Left lung (tissue), 14 donors: ENCODE measurements around the gene RADX. TPM values are rescaled to one million over a fixed set of nuclear protein-coding genes. Genes with fewer than 3 reads are reported as not detected.

Experiments
- ATAC-seq: fragments of 200-7000 bp; cut with Tn5 transposase; one replicate; pipeline ENCODE4 v1.9.1; 2020; ENCODE audit warnings: moderate library complexity
- DNase-seq, 4 donors: peaks; one replicate each; pipeline ENCODE4 v3.0.0-alpha.2; 2013 to 2020
- H3K27ac ChIP-seq, 2 donors: fragments of 200-600 bp; sonication (generic) in 1 of 2; one replicate each; pipeline versions ENCODE4 v1.5.0 to v1.8.0; 2020 to 2021
- H3K27me3 ChIP-seq, 2 donors: fragments of 200-600 bp; sonication (generic) in 1 of 2; one replicate each; pipeline versions ENCODE4 v1.5.0 to v1.8.0; 2020 to 2021
- H3K36me3 ChIP-seq, 2 donors: fragments of 200-600 bp; sonication (generic) in 1 of 2; one replicate each; pipeline versions ENCODE4 v1.5.0 to v1.8.0; 2020 to 2021
- H3K4me1 ChIP-seq, 2 donors: fragments of 200-600 bp; one replicate each; pipeline ENCODE4 v1.8.0; 2021
- H3K4me3 ChIP-seq, 2 donors: fragments of 200-600 bp; sonication (generic) in 1 of 2; one replicate each; pipeline versions ENCODE4 v1.5.0 to v1.8.0; 2020 to 2021; ENCODE audit warnings: mild to moderate bottlenecking in 1 of 2
- H3K9me3 ChIP-seq, 2 donors: fragments of 200-600 bp; sonication (generic) in 1 of 2; one replicate each; pipeline versions ENCODE4 v1.5.0 to v1.8.0; 2020 to 2021
- CTCF ChIP-seq, 2 donors: fragments of 200-600 bp; sonication (generic) in 1 of 2; IDR thresholded peaks; one replicate each; pipeline versions ENCODE4 v1.5.0 to v1.8.0; 2021; ENCODE audit warnings: antibody characterized with exemption in 2 of 2
- intact Hi-C, 2 donors: fragments of 100-400 bp; cut with DNase I; formaldehyde crosslinking; loops; one replicate each; pipeline versions ENCODE4 v1.11.2 to v1.14.2; 2022
- long read RNA-seq, 12 donors: library from polyadenylated mRNA in 2 of 12; unstranded in 2 of 12; transcript quantifications; one replicate each; pipeline ENCODE4 v2.0.0 and lab custom pipeline, GENCODE V29; 2019 to 2026
- polyA plus RNA-seq, 6 donors: library from polyadenylated mRNA; unstranded; fragments of 120-200 nt; gene quantifications; one replicate each; pipeline ENCODE4 v1.2.1, GENCODE V29; 2013; ENCODE audit not compliant: insufficient read length in 6 of 6
- total RNA-seq, 2 donors: library from RNA; stranded (reverse); fragmentation: NEBNext Ultra II Directional; extraction: Animal tissue kit (Norgen Biotek cat#: 25700); gene quantifications; one replicate each; pipeline ENCODE4 v1.2.1, GENCODE V29; 2021
- donor health status: DM: no; HTN: yes; CAD: no.
- donor health status: DM: no; HTN: no; CAD: no.

The RADX gene
- total RNA-seq (1 to 10 TPM; 3.2 to 4.9 TPM), polyA plus RNA-seq (10 to 100 TPM; 10.5 to 15.5 (median 13.8) TPM)
- long read RNA-seq, donor 1, partial matches to known transcripts = 0 of 1 reads
- long read RNA-seq, donor 1, other reads (novel, unspliced or antisense) = 0 of 1 reads
- long read RNA-seq, donor 2, partial matches to known transcripts = 0 of 1 reads
- long read RNA-seq, donor 2, other reads (novel, unspliced or antisense) = 0 of 1 reads
- long read RNA-seq, donor 3, partial matches to known transcripts = 0 of 2 reads
- long read RNA-seq, donor 3, other reads (novel, unspliced or antisense) = 0 of 2 reads
- long read RNA-seq, donor 4 = 0 reads
- long read RNA-seq, donor 5 = 0 reads
- long read RNA-seq, donor 6 = 0 reads
- long read RNA-seq, donor 7 = 0 reads
- long read RNA-seq, donor 8, partial matches to known transcripts = 0 of 1 reads
- long read RNA-seq, donor 8, other reads (novel, unspliced or antisense) = 0 of 1 reads
- long read RNA-seq, donor 9 = 0 reads
- long read RNA-seq, donor 10 = 0 reads
- long read RNA-seq, donor 11, partial matches to known transcripts = 5 of 5 reads
- long read RNA-seq, donor 11, other reads (novel, unspliced or antisense) = 0 of 5 reads
- long read RNA-seq, donor 12, partial matches to known transcripts = 0 of 2 reads
- long read RNA-seq, donor 12, other reads (novel, unspliced or antisense) = 0 of 2 reads

DNA sequence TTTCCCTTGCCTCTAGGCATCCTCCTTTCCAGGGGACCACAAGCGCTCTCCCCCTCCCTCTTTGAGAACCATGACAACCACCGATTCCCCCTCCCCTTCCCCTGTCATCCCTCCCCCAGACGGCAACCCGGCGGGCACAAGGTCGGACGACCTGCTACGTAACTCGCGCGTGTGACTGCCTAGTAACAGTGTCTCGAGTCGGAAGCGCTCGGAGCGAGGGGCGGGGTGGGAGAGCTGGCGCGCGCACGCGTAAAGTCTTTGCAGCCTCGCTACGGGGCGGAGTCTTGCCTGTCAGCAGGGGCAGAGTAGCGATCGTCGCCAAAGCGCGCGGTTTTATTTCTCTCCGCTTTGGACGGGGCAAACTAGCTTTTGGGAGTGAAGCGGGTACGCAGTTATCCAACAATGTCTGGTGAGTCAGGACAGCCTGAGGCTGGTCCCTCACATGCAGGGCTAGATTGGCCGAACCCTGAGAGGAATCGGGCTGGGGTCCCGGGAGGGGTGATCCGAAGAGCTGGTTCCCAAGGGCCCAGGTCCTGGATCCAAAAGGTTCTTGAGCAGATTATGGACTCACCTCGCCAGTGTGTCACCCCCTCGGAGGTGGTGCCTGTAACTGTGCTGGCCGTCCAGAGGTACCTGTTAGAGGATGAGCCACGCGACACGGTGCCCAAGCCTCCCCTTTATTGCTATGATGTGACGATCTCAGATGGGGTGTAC lies at the start of gene RADX:
RADX (plus strand) TSS at position 300 of the 714 bp plus-strand sequence; CDS start at position 403, 103 bp downstream.
- H3K36me3 ChIP-seq = no peaks in the 10 kb centered on the region
- peaks cover 0 to 5% of the 10 kb centered on the region in 2 donors for H3K27me3 ChIP-seq
- peak; percentile 50 to 88 (median 84) for DNase-seq
- H3K4me3 ChIP-seq = peak within 1 kb of the TSS; percentile 25 to 41
- no peak for TF ChIP-seq CTCF (IDR thresholded peaks at IDR 0.05)
- intact Hi-C loops = no loop called here
- peak within 1 kb of the TSS in 1 of 2 donors; percentile 37 for H3K27ac ChIP-seq
- peak; percentile 98 for ATAC-seq
- no peaks in the 10 kb centered on the region for H3K9me3 ChIP-seq
- no peaks in the 10 kb centered on the region for H3K4me1 ChIP-seq

DNA sequence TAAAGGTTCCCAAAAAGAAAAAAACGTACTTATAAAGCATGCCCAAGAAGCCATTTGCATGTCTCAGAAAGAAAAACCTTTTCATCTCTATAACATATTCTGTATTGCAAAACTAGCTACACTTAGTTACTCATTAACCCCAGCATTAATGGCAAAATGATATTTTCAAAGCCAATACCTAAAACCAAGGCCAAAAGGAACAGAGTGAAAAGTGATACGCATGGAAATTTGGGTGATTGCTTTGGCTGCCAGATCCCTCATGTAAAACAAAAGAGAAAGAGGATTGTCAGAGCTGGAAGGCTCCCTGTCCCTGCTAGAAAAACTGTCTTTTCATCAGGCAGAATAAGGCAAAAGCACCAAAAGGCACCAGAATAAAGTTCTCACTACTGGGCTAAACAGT lies 46.8 kb upstream of the RADX start:
- no peak for DNase-seq

DNA sequence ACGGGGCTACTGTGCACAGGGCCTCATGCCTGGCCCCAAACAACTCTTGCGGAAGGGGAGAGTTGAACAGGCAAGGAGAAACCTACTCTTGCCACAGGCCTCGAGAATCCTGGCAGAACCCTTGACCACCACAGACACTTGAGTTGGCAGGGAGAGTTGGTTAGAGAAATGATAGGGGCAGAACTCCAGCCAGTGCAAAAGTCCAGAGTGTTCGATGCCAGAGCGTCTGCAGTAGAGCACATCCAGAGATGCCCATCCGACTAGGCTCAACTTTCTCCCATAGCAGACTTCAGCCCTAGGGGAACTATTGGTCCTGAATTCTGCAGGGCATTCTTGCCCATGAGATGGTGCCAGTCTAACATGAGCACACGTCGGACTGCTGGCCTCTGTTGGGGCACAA lies 45.4 kb upstream of the RADX start:
- Histone ChIP-seq H3K36me3 (no peaks in the 10 kb centered on the region), H3K27me3 (no peaks in the 10 kb centered on the region), H3K4me3 (no peak overlapping the region), H3K27ac (no peak overlapping the region), H3K4me1 (no peaks in the 10 kb centered on the region), H3K9me3 (no peaks in the 10 kb centered on the region)
- intact Hi-C loops = no loop called here
- no peak for TF ChIP-seq CTCF (IDR thresholded peaks at IDR 0.05)
- no peak for DNase-seq
- no peak for ATAC-seq

More for the DNA sequence above, 46.8 kb upstream of the RADX start:
- ATAC-seq = no peak
- Histone ChIP-seq H3K36me3 (no peaks in the 10 kb centered on the region), H3K4me1 (no peaks in the 10 kb centered on the region), H3K4me3 (no peak overlapping the region), H3K27me3 (no peaks in the 10 kb centered on the region), H3K9me3 (no peaks in the 10 kb centered on the region), H3K27ac (no peak overlapping the region)
- intact Hi-C loops = no loop called here
- TF ChIP-seq CTCF (IDR thresholded peaks at IDR 0.05) = no peak

- DNase-seq = no peak
- intact Hi-C loops = no loop called here
- H3K36me3 ChIP-seq = no peaks in the 10 kb centered on the region
- no peak for ATAC-seq
- no peak for TF ChIP-seq CTCF (IDR thresholded peaks at IDR 0.05)
- H3K4me3 ChIP-seq = no peak overlapping the region
- H3K27ac ChIP-seq = no peak overlapping the region
- peaks cover 0 to 4% of the 10 kb centered on the region in 2 donors for H3K9me3 ChIP-seq
- H3K27me3 ChIP-seq = no peaks in the 10 kb centered on the region
- H3K4me1 ChIP-seq = no peaks in the 10 kb centered on the region
Measured at GRCh38 chrX:106581856-106582255, 29.9 kb upstream of the RADX start.

DNA sequence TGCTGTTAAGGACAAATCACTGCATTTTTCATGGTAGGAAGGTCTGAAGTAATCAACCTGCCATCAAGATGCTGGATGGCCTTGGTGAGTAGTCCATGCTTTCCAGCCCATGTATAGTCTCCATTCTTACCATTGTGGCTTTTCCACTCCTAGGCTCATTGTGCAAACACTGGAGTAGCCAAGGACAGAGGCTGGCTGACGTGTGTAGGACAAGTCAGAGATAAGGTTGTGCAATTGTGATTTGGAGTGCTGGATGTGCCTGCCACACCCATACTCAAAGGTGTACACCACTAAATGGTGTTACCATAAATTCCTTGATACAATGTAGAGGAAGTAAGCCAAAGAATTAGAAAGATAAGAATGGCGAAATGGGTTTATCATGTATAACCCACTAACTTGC lies 26.3 kb upstream of the RADX start:
- no peaks in the 10 kb centered on the region for H3K9me3 ChIP-seq
- intact Hi-C loops = no loop called here
- H3K27me3 ChIP-seq = no peaks in the 10 kb centered on the region
- no peaks in the 10 kb centered on the region for H3K36me3 ChIP-seq
- ATAC-seq (peak; percentile 80), DNase-seq (no peak)
- TF ChIP-seq CTCF (IDR thresholded peaks at IDR 0.05) = no peak
- no peaks in the 10 kb centered on the region for H3K4me1 ChIP-seq
- H3K27ac ChIP-seq = no peak overlapping the region
- no peak overlapping the region for H3K4me3 ChIP-seq
